ENCODE measurements around the gene HLA-DOB.

GRCh38 chr6:32819729-32820128, 2.9 kb upstream of the HLA-DOB start:
- no peak for TF ChIP-seq POLR2A (IDR thresholded peaks at IDR 0.05)
- TF ChIP-seq, protein P1, sequence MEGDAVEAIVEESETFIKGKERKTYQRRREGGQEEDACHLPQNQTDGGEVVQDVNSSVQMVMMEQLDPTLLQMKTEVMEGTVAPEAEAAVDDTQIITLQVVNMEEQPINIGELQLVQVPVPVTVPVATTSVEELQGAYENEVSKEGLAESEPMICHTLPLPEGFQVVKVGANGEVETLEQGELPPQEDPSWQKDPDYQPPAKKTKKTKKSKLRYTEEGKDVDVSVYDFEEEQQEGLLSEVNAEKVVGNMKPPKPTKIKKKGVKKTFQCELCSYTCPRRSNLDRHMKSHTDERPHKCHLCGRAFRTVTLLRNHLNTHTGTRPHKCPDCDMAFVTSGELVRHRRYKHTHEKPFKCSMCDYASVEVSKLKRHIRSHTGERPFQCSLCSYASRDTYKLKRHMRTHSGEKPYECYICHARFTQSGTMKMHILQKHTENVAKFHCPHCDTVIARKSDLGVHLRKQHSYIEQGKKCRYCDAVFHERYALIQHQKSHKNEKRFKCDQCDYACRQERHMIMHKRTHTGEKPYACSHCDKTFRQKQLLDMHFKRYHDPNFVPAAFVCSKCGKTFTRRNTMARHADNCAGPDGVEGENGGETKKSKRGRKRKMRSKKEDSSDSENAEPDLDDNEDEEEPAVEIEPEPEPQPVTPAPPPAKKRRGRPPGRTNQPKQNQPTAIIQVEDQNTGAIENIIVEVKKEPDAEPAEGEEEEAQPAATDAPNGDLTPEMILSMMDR (IDR thresholded peaks at IDR 0.05) = no peak

All from uterus (tissue), 2 donors.